GM12892 (cell line): ENCODE measurements around the gene ZSCAN32.

Experiments
- POLR2A ChIP-seq: IDR thresholded peaks from 2 replicates; pipeline ENCODE4 v1.6.1; 2011; ENCODE audit warnings: low read depth, low read length, control low read depth
- POLR2AphosphoS5 ChIP-seq: IDR thresholded peaks from 2 replicates; pipeline ENCODE4 v1.6.1; 2011; ENCODE audit warnings: low read depth, low read length, control low read depth
- TAF1 ChIP-seq: IDR thresholded peaks from 2 replicates; pipeline ENCODE4 v1.6.1; 2011; ENCODE audit warnings: low read depth, mild to moderate bottlenecking, control low read depth, low read length, borderline replicate concordance

DNA sequence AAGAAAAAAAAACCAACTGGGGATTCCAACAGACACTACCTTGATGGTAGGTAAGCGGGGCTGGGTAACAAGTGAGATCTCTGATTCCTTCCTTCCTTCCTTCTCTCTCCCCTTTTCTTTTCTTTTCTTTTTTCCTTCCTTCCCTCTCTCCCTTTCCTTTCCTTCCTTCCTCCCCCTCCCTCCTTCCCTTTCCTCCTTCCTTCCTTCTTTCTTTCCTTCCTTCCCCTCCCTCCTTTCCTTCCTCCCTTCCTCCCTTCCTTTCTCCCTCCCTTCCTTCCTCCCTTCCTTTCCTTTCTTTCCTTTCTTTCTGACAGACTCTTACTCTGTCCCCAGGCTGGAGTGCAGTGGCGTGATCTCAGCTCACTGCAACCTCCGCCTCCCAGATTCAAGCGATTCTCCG lies 25.1 kb downstream of the ZSCAN32 start:
- no peak for TF ChIP-seq POLR2A
- no peak for TF ChIP-seq TAF1
- TF ChIP-seq POLR2AphosphoS5, result no peak
